Measurements from ENCODE around the gene KCNJ14.

The KCNJ14 gene

DNA sequence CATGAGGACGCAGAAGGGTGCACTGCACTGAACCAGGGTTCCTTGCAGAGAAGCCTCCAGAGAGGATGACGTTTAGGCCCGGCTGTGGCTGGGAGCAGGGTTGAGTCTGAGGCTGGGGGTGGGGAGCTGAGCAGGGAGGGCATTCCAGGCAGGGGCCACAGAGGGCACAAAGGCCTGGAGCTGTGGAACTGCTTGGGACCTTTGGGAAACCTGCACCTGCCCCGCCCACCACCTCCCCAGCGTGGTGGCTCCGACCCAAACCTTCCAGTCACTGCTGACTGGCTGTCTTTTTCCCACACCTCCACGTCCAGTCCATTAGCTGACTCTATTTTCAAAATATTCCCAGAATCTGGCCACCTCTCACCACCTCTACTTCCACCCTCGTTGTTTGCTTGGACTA is 61.2 kb downstream of the KCNJ14 start:
- TF ChIP-seq, protein P1, sequence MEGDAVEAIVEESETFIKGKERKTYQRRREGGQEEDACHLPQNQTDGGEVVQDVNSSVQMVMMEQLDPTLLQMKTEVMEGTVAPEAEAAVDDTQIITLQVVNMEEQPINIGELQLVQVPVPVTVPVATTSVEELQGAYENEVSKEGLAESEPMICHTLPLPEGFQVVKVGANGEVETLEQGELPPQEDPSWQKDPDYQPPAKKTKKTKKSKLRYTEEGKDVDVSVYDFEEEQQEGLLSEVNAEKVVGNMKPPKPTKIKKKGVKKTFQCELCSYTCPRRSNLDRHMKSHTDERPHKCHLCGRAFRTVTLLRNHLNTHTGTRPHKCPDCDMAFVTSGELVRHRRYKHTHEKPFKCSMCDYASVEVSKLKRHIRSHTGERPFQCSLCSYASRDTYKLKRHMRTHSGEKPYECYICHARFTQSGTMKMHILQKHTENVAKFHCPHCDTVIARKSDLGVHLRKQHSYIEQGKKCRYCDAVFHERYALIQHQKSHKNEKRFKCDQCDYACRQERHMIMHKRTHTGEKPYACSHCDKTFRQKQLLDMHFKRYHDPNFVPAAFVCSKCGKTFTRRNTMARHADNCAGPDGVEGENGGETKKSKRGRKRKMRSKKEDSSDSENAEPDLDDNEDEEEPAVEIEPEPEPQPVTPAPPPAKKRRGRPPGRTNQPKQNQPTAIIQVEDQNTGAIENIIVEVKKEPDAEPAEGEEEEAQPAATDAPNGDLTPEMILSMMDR (IDR thresholded peaks at IDR 0.05; ENCODE audit: low read depth, low read length) = no peak
- H3K4me3 ChIP-seq (ENCODE audit: low read depth, low read length) = no peak overlapping the region
